ENCODE results near the gene GLP1R. TPM values are rescaled to one million over a fixed set of nuclear protein-coding genes. Genes with fewer than 3 reads are reported as not detected.

Gene GLP1R
- total RNA-seq (2021) (1.8 to 2.2 TPM (median 2.1 TPM) in 3 replicates), Bru-seq, nascent RNA (percentile 45 among the genes with signal in this experiment)
- long read RNA-seq, experiment 1, partial matches to known transcripts = 2 of 8 reads
- long read RNA-seq, experiment 1, other reads (novel, unspliced or antisense) = 6 of 8 reads
- long read RNA-seq, experiment 2 = 0 reads
- long read RNA-seq, experiment 3 = 0 reads

DNA sequence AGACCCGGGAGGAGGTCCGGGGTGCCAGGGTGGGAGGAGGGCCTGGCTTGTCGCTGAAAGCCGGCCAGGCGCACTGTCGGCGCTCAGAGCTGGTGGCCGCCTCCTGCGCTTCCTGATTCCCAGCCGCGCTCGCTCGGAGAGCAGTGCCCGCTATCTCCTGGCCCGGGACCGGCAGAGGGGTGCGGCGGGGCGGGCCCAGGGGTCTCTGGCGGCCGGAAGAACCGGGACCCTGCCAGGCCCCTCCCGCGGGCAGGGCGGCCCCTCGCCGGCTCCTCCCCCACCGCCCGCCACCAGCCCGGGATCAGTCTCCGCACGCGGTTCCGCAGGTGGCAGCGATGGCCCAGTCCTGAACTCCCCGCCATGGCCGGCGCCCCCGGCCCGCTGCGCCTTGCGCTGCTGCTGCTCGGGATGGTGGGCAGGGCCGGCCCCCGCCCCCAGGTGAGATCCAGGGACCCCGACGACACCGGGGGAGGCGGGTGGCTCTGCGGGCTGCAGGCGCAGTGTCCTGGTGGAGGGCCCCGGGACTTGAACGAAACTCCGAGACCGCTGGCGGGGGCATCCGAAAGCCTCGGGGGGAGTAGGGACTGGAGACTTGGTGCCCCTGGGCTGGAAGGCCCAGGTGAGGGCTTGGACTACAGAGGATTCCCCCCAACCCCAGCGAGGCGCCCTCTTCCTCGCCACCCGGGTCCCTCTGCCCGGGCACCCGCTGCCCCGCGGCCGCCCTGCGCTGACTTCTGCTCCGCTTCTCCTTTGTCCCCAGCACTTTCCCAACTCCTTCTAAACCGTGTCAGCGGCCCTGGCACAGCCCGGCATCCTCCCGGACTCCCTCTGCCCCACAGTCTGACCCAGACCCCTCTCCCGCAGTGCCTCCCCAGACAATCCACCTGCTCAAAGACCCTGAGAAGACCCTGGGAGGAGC, at the start of gene GLP1R:
TSS of gene GLP1R (plus strand) at position 301 of the 919 bp plus-strand sequence. CDS start at position 361, 60 bp downstream.
- peak; percentile 76 for ATAC-seq
- Mint-ChIP-seq H3K36me3 (no peaks in the 10 kb centered on the region), H3K4me1 (peaks cover 11% of the 10 kb centered on the region), H3K27ac (no peak within 1 kb of the TSS), H3K4me3 (peak within 1 kb of the TSS; percentile 81), H3K27me3 (ENCODE audit: low read depth) (peaks cover 49% of the 10 kb centered on the region), H3K9me3 (no peaks in the 10 kb centered on the region)
- ChIA-PET CTCF (interaction anchor here (0.6 to 2.3 kb wide), 9 partner anchors 19 to 76 kb away, joined by 3 to 7 read pairs (median 4); no protein-coding TSS in a partner anchor), POLR2A (no interaction called here)
- peak; percentile 61 for DNase-seq (ENCODE audit: low spot score)
- TF ChIP-seq SMAD3 (CRISPR knock-in tag; IDR thresholded peaks at IDR 0.05; ENCODE audit: borderline replicate concordance) (no peak), ZNF121 (CRISPR knock-in tag; IDR thresholded peaks at IDR 0.05) (0 out of 2 replicates have a peak, but pooled peaks have one; percentile 29), ESRRA (CRISPR knock-in tag; IDR thresholded peaks at IDR 0.05; ENCODE audit: borderline replicate concordance) (0 out of 2 replicates have a peak, but pooled peaks have one; percentile 33), KAT7 (CRISPR knock-in tag; IDR thresholded peaks at IDR 0.05; ENCODE audit: borderline replicate concordance) (peak; percentile 37; the same call in 1 of the 2 replicates), JUN (CRISPR knock-in tag; IDR thresholded peaks at IDR 0.05) (no peak), MYBL2 (CRISPR knock-in tag; IDR thresholded peaks at IDR 0.05) (peak; percentile 64; the same call in 1 of the 2 replicates), RELA (CRISPR knock-in tag; IDR thresholded peaks at IDR 0.05; ENCODE audit: borderline replicate concordance) (peak; percentile 78; the same call in 1 of the 2 replicates), ETV6 (CRISPR knock-in tag; IDR thresholded peaks at IDR 0.05) (peak; percentile 53; the same call in 1 of the 2 replicates), FOXP1 (CRISPR knock-in tag; IDR thresholded peaks at IDR 0.05; ENCODE audit: borderline replicate concordance) (peak; percentile 17; the same call in 1 of the 2 replicates), SP1 (CRISPR knock-in tag; conservative IDR thresholded peaks at IDR 0.05) (peak; percentile 75), OVOL2 (CRISPR knock-in tag; IDR thresholded peaks at IDR 0.05; ENCODE audit: borderline replicate concordance) (no peak)
- TF ChIP-seq, protein P1, sequence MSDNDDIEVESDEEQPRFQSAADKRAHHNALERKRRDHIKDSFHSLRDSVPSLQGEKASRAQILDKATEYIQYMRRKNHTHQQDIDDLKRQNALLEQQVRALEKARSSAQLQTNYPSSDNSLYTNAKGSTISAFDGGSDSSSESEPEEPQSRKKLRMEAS (CRISPR knock-in tag; IDR thresholded peaks at IDR 0.05) = peak; percentile 66; the same call in 1 of the 2 replicates
- TF ChIP-seq, protein P2, sequence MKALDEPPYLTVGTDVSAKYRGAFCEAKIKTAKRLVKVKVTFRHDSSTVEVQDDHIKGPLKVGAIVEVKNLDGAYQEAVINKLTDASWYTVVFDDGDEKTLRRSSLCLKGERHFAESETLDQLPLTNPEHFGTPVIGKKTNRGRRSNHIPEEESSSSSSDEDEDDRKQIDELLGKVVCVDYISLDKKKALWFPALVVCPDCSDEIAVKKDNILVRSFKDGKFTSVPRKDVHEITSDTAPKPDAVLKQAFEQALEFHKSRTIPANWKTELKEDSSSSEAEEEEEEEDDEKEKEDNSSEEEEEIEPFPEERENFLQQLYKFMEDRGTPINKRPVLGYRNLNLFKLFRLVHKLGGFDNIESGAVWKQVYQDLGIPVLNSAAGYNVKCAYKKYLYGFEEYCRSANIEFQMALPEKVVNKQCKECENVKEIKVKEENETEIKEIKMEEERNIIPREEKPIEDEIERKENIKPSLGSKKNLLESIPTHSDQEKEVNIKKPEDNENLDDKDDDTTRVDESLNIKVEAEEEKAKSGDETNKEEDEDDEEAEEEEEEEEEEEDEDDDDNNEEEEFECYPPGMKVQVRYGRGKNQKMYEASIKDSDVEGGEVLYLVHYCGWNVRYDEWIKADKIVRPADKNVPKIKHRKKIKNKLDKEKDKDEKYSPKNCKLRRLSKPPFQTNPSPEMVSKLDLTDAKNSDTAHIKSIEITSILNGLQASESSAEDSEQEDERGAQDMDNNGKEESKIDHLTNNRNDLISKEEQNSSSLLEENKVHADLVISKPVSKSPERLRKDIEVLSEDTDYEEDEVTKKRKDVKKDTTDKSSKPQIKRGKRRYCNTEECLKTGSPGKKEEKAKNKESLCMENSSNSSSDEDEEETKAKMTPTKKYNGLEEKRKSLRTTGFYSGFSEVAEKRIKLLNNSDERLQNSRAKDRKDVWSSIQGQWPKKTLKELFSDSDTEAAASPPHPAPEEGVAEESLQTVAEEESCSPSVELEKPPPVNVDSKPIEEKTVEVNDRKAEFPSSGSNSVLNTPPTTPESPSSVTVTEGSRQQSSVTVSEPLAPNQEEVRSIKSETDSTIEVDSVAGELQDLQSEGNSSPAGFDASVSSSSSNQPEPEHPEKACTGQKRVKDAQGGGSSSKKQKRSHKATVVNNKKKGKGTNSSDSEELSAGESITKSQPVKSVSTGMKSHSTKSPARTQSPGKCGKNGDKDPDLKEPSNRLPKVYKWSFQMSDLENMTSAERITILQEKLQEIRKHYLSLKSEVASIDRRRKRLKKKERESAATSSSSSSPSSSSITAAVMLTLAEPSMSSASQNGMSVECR (CRISPR knock-in tag; IDR thresholded peaks at IDR 0.05; ENCODE audit: borderline replicate concordance) = peak; percentile 48; the same call in 1 of the 2 replicates
- TF ChIP-seq, protein P3, sequence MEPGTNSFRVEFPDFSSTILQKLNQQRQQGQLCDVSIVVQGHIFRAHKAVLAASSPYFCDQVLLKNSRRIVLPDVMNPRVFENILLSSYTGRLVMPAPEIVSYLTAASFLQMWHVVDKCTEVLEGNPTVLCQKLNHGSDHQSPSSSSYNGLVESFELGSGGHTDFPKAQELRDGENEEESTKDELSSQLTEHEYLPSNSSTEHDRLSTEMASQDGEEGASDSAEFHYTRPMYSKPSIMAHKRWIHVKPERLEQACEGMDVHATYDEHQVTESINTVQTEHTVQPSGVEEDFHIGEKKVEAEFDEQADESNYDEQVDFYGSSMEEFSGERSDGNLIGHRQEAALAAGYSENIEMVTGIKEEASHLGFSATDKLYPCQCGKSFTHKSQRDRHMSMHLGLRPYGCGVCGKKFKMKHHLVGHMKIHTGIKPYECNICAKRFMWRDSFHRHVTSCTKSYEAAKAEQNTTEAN (CRISPR knock-in tag; IDR thresholded peaks at IDR 0.05) = peak; percentile 63; the same call in 1 of the 2 replicates
- TF ChIP-seq, protein P4, sequence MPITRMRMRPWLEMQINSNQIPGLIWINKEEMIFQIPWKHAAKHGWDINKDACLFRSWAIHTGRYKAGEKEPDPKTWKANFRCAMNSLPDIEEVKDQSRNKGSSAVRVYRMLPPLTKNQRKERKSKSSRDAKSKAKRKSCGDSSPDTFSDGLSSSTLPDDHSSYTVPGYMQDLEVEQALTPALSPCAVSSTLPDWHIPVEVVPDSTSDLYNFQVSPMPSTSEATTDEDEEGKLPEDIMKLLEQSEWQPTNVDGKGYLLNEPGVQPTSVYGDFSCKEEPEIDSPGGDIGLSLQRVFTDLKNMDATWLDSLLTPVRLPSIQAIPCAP (CRISPR knock-in tag; IDR thresholded peaks at IDR 0.05) = 0 out of 2 replicates have a peak, but pooled peaks have one; percentile 34
- TF ChIP-seq, protein P5, sequence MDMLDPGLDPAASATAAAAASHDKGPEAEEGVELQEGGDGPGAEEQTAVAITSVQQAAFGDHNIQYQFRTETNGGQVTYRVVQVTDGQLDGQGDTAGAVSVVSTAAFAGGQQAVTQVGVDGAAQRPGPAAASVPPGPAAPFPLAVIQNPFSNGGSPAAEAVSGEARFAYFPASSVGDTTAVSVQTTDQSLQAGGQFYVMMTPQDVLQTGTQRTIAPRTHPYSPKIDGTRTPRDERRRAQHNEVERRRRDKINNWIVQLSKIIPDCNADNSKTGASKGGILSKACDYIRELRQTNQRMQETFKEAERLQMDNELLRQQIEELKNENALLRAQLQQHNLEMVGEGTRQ (CRISPR knock-in tag; IDR thresholded peaks at IDR 0.05) = no peak
- TF ChIP-seq, protein P6, sequence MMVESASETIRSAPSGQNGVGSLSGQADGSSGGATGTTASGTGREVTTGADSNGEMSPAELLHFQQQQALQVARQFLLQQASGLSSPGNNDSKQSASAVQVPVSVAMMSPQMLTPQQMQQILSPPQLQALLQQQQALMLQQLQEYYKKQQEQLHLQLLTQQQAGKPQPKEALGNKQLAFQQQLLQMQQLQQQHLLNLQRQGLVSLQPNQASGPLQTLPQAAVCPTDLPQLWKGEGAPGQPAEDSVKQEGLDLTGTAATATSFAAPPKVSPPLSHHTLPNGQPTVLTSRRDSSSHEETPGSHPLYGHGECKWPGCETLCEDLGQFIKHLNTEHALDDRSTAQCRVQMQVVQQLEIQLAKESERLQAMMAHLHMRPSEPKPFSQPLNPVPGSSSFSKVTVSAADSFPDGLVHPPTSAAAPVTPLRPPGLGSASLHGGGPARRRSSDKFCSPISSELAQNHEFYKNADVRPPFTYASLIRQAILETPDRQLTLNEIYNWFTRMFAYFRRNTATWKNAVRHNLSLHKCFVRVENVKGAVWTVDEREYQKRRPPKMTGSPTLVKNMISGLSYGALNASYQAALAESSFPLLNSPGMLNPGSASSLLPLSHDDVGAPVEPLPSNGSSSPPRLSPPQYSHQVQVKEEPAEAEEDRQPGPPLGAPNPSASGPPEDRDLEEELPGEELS (CRISPR knock-in tag; IDR thresholded peaks at IDR 0.05) = peak; percentile 39; the same call in 1 of the 2 replicates

Data from WTC11 (cell line).